CD14-positive monocyte (primary cell): ENCODE results near the gene GRK7. TPM values are rescaled to one million over a fixed set of nuclear protein-coding genes. Genes with fewer than 3 reads are reported as not detected.
A peak's percentile ranks its signal among the peaks of the same experiment; 100 is the strongest.

ENCODE experiments used
- DNase-seq, 3 donors: peaks; one replicate each; pipeline ENCODE4 v3.0.0-alpha.2; 2011 to 2022
- H2AFZ ChIP-seq: 2 replicates; pipeline ENCODE4 v1.6.0; 2012; ENCODE audit warnings: mild to moderate bottlenecking, low read depth, low read length, inconsistent platforms; ENCODE audit not compliant: insufficient read depth, poor library complexity, severe bottlenecking
- H3K27ac ChIP-seq, 2 donors: 1 replicate in 1 of 2; 2 replicates in 1 of 2; pipeline ENCODE4 v1.5.1; 2012 to 2013; ENCODE audit warnings: low read length in 2 of 2, control low read depth in 1 of 2, inconsistent platforms in 1 of 2, low read depth in 1 of 2, mild to moderate bottlenecking in 1 of 2
- H3K27me3 ChIP-seq, 2 donors: one replicate each; pipeline versions ENCODE4 v1.6.0 to v1.6.1; 2011 to 2013; ENCODE audit warnings: low read length in 2 of 2; ENCODE audit not compliant: control insufficient read depth in 2 of 2, insufficient read depth in 2 of 2
- H3K36me3 ChIP-seq, 2 donors: replicated peaks in 1 of 2; 1 replicate in 1 of 2; 2 replicates in 1 of 2; pipeline versions ENCODE4 v1.5.1 to v1.6.1; 2012 to 2013; ENCODE audit warnings: low read length in 2 of 2, control low read depth in 1 of 2, inconsistent platforms in 1 of 2, mild to moderate bottlenecking in 1 of 2; ENCODE audit not compliant: insufficient read depth in 2 of 2, control insufficient read depth in 1 of 2
- H3K4me1 ChIP-seq, 2 donors: 1 replicate in 1 of 2; 2 replicates in 1 of 2; pipeline versions ENCODE4 v1.5.1 to v1.6.1; 2012 to 2013; ENCODE audit warnings: low read length in 2 of 2, control low read depth in 1 of 2, inconsistent platforms in 1 of 2, mild to moderate bottlenecking in 1 of 2, moderate library complexity in 1 of 2; ENCODE audit not compliant: insufficient read depth in 2 of 2, control insufficient read depth in 1 of 2
- H3K4me2 ChIP-seq: replicated peaks from 2 replicates; pipeline ENCODE3; 2012; ENCODE audit warnings: low read length, moderate library complexity, mild to moderate bottlenecking; ENCODE audit not compliant: poor library complexity, severe bottlenecking; ENCODE audit errors: extremely low read depth
- H3K4me3 ChIP-seq, 3 experiments: fragments of 200-600 bp in 1 of 3; sonication (generic) in 1 of 3; replicated peaks in 1 of 3; 1 replicate in 2 of 3; 2 replicates in 1 of 3; pipeline ENCODE4 v1.5.1; 2011 to 2013; ENCODE audit warnings: low read length in 3 of 3, mild to moderate bottlenecking in 3 of 3, control low read depth in 2 of 3, low read depth in 2 of 3, inconsistent platforms in 1 of 3, moderate library complexity in 1 of 3
- H3K79me2 ChIP-seq: 2 replicates; pipeline ENCODE4 v1.6.0; 2012; ENCODE audit warnings: mild to moderate bottlenecking, control low read depth, inconsistent platforms, low read length, moderate library complexity; ENCODE audit not compliant: insufficient read depth
- H3K9ac ChIP-seq: 2 replicates; pipeline ENCODE4 v1.6.0; 2017; ENCODE audit warnings: low read length, mild to moderate bottlenecking; ENCODE audit not compliant: insufficient read depth, poor library complexity, severe bottlenecking
- H3K9me3 ChIP-seq, 2 donors: replicated peaks in 1 of 2; 1 replicate in 1 of 2; 2 replicates in 1 of 2; pipeline versions ENCODE4 v1.5.1 to v1.6.1; 2012 to 2013; ENCODE audit warnings: low read length in 2 of 2, control low read depth in 1 of 2; ENCODE audit not compliant: control insufficient read depth in 1 of 2, insufficient read depth in 1 of 2
- H4K20me1 ChIP-seq: 2 replicates; pipeline ENCODE4 v1.6.0; 2012; ENCODE audit warnings: mild to moderate bottlenecking, low read length, control low read depth, moderate library complexity; ENCODE audit not compliant: insufficient read depth
- H3K27ac Mint-ChIP-seq, 7 donors: one replicate each; pipeline ENCODE4 v1.8.0; 2020; ENCODE audit warnings: mild to moderate bottlenecking in 7 of 7, mixed read lengths in 7 of 7, moderate library complexity in 6 of 7, inconsistent platforms in 2 of 7
- H3K27me3 Mint-ChIP-seq, 3 donors: one replicate each; pipeline ENCODE4 v1.8.0; 2021 to 2022; ENCODE audit warnings: low read depth in 3 of 3, mild to moderate bottlenecking in 3 of 3, mixed read lengths in 3 of 3, moderate library complexity in 3 of 3, inconsistent platforms in 1 of 3
- H3K36me3 Mint-ChIP-seq, 2 donors: one replicate each; pipeline ENCODE4 v1.8.0; 2020; ENCODE audit warnings: mixed read lengths in 2 of 2, inconsistent platforms in 1 of 2, mild to moderate bottlenecking in 1 of 2
- H3K4me1 Mint-ChIP-seq: one replicate; pipeline ENCODE4 v1.8.0; 2020; ENCODE audit warnings: mild to moderate bottlenecking, mixed read lengths
- H3K4me3 Mint-ChIP-seq, 2 donors: one replicate each; pipeline ENCODE4 v1.8.0; 2020; ENCODE audit warnings: mild to moderate bottlenecking in 2 of 2, mixed read lengths in 2 of 2, moderate library complexity in 1 of 2
- H3K9me3 Mint-ChIP-seq, 7 donors: one replicate each; pipeline ENCODE4 v1.8.0; 2020 to 2022; ENCODE audit warnings: mixed read lengths in 7 of 7, mild to moderate bottlenecking in 6 of 7, moderate library complexity in 6 of 7, inconsistent platforms in 2 of 7
- CTCF ChIP-seq: fragments of 200-600 bp; IDR thresholded peaks from one replicate; pipeline ENCODE4 v1.8.0; 2022; ENCODE audit warnings: antibody characterized with exemption, mild to moderate bottlenecking
- WGBS: methylation state at CpG from one replicate; pipeline ENCODE4 v1.1.5; 2013; ENCODE audit warnings: missing lambda C conversion rate; ENCODE audit not compliant: insufficient coverage; 5-methylcytosine and 5-hydroxymethylcytosine counted together
- intact Hi-C, 2 donors: fragments of 100-400 bp; cut with micrococcal nuclease; formaldehyde crosslinking; loops; one replicate each; pipeline versions ENCODE4 v1.15.0 to v1.15.1; 2023
- polyA plus RNA-seq, 3 donors: library from polyadenylated mRNA; depleted of rRNA in 1 of 3; unstranded in 2 of 3; stranded (reverse) in 1 of 3; fragments of 300-500 nt in 2 of 3; fragments of >200 nt in 1 of 3; fragmentation: Illumina TruSeq in 2 of 3; gene quantifications; 1 replicate in 2 of 3; 2 replicates in 1 of 3; pipeline ENCODE4 v1.2.3, GENCODE V29; 2012 to 2021

Gene GRK7
- polyA plus RNA-seq, 3 donors: 0.04 to 0.07 TPM; not detected in 1

- H3K9ac ChIP-seq: no peak overlapping the region
- no peak overlapping the region for H3K4me3 Mint-ChIP-seq
- H3K9me3 Mint-ChIP-seq: peaks cover 0 to 4% (median 3%) of the 10 kb centered on the region in 7 donors
- no peak overlapping the region for H3K4me3 ChIP-seq
- H3K36me3 Mint-ChIP-seq: no peaks in the 10 kb centered on the region
- H3K4me2 ChIP-seq: no peak overlapping the region
- H3K27me3 Mint-ChIP-seq: peaks cover 0 to 6% (median 2%) of the 10 kb centered on the region in 3 donors
- H3K4me1 Mint-ChIP-seq: peaks cover 33% of the 10 kb centered on the region
- no peak overlapping the region for H2AFZ ChIP-seq
- H3K4me1 ChIP-seq: peaks cover 18 to 23% of the 10 kb centered on the region in 2 donors
- no peak overlapping the region for H3K27ac Mint-ChIP-seq
- no peaks in the 10 kb centered on the region for H3K9me3 ChIP-seq
- TF ChIP-seq CTCF: no peak
- intact Hi-C loops: loop anchor here (10.0 kb wide), 2 partner anchors 48 to 62 kb away; no protein-coding TSS in a partner anchor
- H3K27ac ChIP-seq: no peak overlapping the region
- no peaks in the 10 kb centered on the region for H3K36me3 ChIP-seq
- no peak for DNase-seq
- no CpG with 5 or more reads among the region's 1 CpG for WGBS
- no peaks in the 10 kb centered on the region for H4K20me1 ChIP-seq
- no peaks in the 10 kb centered on the region for H3K79me2 ChIP-seq
- H3K27me3 ChIP-seq: no peaks in the 10 kb centered on the region
These were observed 29.3 kb downstream of the GRK7 start for GRCh38 chr3:141792495-141792894.

DNA sequence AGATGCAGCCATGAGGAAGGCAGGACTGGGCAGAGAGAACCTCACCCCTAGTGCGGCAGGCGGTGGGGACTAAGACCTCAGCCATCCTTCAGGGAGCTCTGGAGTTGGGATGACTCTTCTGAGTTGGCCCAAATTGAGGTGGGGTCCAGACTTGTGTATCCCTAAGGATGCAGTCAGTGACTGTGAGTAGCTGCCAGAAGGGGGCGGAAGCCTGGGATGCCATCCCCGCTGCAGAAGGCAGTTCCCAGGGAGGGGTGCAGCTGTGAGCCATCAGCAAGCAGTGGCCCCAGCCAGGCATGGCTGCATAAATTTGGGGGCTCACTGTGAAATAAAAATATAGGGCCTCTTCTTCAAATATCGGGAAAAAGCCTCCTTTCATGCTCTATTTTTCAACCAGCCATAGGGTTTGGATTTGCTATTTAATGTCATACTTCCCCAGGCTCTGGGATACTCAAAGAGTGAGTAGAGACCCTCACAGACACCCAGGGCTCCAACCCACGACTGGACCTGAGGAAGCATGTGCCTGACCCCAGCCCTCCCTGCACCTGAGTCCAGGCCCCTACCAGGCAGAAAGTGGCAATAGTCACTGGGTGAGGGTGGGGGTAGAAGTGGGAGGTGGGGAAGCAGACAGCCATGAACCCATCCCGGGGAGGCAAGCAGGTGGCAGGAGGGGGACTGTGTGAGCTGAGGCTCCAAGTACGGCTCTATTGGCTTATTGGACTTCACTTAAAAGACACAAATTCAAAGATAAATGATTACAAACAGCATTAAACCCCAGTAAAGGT, 30.5 kb downstream of the GRK7 start:
- no peaks in the 10 kb centered on the region for H3K27me3 ChIP-seq
- Mint-ChIP-seq H3K4me3 (no peak overlapping the region), H3K36me3 (no peaks in the 10 kb centered on the region), H3K4me1 (peaks cover 36% of the 10 kb centered on the region), H3K9me3 (peaks cover 0 to 4% (median 3%) of the 10 kb centered on the region in 7 donors), H3K27ac (peak overlapping the region in 1 of 7 donors; percentile 46), H3K27me3 (peaks cover 0 to 6% (median 2%) of the 10 kb centered on the region in 3 donors)
- no peaks in the 10 kb centered on the region for H3K79me2 ChIP-seq
- no peaks in the 10 kb centered on the region for H4K20me1 ChIP-seq
- no peak overlapping the region for H2AFZ ChIP-seq
- intact Hi-C loops: loop anchor here (10.0 kb wide), 2 partner anchors 49 to 61 kb away; no protein-coding TSS in a partner anchor
- no peaks in the 10 kb centered on the region for H3K36me3 ChIP-seq
- peaks cover 28 to 30% of the 10 kb centered on the region in 2 donors for H3K4me1 ChIP-seq
- H3K4me2 ChIP-seq: no peak overlapping the region
- no peaks in the 10 kb centered on the region for H3K9me3 ChIP-seq
- no peak overlapping the region for H3K9ac ChIP-seq
- no peak overlapping the region for H3K4me3 ChIP-seq
- no peak for TF ChIP-seq CTCF
- H3K27ac ChIP-seq: no peak overlapping the region
- WGBS: 94% methylated on average over 3 of the region's 8 CpGs
- DNase-seq: no peak
